ENCODE measurements around the gene NBPF1.
"Not testable (repeated sequence)": the region's sequence is repeated elsewhere in the genome, so short reads cannot be mapped to it uniquely, and the experiment has no call there.

Gene NBPF1

GRCh38 chr1:16591845-16592244 is 21.5 kb downstream of the NBPF1 start:
- not testable (repeated sequence) for H3K27me3 Mint-ChIP-seq (ENCODE audit: low read depth); H3K4me3 Mint-ChIP-seq
- peak in 1 of 3 experiments; percentile 30 for TF ChIP-seq CTCF (IDR thresholded peaks at IDR 0.05; ENCODE audit: unreplicated experiment in 3 of 3)

DNA sequence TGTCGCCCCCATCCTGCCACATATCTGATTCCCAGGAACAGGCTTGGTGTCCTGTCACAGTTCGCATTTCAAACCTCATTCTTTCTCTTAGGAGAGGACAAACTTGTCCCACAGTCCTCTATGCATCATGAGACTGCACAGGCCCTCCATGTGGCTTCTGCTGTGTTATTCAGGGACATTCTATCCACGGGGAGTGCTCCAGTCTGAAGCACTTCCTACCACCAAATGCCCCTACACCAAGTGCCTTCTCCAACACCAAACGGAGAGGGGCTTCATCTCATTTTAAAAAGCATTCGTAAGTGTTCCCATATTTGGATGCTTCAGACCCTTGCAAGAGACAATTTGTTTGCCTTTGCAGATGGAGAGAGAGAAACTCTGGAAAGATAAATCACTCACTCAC is 25.3 kb downstream of the NBPF1 start:
- H3K36me3 Mint-ChIP-seq (ENCODE audit: low read depth) = peaks cover 27% of the 10 kb centered on the region
- peak overlapping the region in 2 of 3 experiments; percentile 7 to 78 for H3K27ac Mint-ChIP-seq
- peak overlapping the region in 1 of 3 experiments; percentile 14 for H3K4me3 Mint-ChIP-seq
- not testable (repeated sequence) for H3K9me3 Mint-ChIP-seq; H3K27me3 Mint-ChIP-seq (ENCODE audit: low read depth)
- H3K4me1 Mint-ChIP-seq = peaks cover 20% of the 10 kb centered on the region

More at GRCh38 chr1:16591845-16592244, 21.5 kb downstream of the NBPF1 start:
- peaks cover 14% of the 10 kb centered on the region for H3K36me3 Mint-ChIP-seq (ENCODE audit: low read depth)
- not testable (repeated sequence) for H3K9me3 Mint-ChIP-seq, H3K27ac Mint-ChIP-seq
- peaks cover 15% of the 10 kb centered on the region for H3K4me1 Mint-ChIP-seq

DNA sequence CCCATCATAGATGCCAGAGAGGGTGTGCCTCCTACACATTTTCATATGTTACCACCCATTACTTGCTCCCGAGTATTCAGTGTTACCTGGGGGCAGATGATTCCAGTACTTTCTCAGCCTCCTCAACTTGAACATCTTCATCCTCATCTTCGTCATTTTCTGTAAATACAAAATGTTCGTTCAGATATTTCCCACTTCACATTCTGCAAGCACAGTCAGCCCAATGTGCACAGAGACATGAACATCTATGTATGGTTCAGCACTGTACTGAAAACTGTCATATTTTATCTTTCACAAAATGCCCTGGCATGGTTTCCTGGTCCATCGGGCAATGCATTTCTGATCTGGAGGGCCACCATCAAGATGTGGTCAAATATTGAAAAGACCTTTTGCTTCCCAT is 25.7 kb downstream of the NBPF1 start:
- not testable (repeated sequence) for H3K9me3 Mint-ChIP-seq

DNA sequence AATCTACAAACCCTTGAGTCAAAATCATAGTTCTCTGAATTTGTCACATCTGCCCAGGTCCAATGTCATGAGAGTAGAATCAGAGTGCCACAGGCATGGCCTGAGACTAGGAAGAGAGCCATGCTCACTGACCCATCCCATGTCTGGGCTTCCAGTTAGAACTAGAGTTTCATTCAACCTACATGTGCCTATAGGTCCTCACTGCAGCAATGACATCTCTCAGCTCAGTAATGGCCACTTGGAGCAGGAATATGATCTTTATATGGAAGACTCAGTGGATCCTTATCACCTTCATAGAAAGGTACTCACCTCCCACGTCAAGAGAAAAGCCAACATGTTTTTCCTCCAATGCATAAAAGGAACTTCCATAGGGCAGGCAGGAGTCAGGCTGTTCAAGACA is 48.0 kb downstream of the NBPF1 start:
- H3K9me3 Mint-ChIP-seq; H3K27ac Mint-ChIP-seq; H3K4me3 Mint-ChIP-seq; H3K36me3 Mint-ChIP-seq (ENCODE audit: low read depth); H3K27me3 Mint-ChIP-seq (ENCODE audit: low read depth); H3K4me1 Mint-ChIP-seq: not testable (repeated sequence)

More for the DNA sequence above, 25.7 kb downstream of the NBPF1 start:
- H3K27me3 Mint-ChIP-seq (ENCODE audit: low read depth) = not testable (repeated sequence)
- peaks cover 20% of the 10 kb centered on the region for H3K4me1 Mint-ChIP-seq
- H3K4me3 Mint-ChIP-seq = peak overlapping the region in 1 of 3 experiments; percentile 14
- H3K36me3 Mint-ChIP-seq (ENCODE audit: low read depth) = peaks cover 30% of the 10 kb centered on the region
- peak overlapping the region in 2 of 3 experiments; percentile 7 to 78 for H3K27ac Mint-ChIP-seq

DNA sequence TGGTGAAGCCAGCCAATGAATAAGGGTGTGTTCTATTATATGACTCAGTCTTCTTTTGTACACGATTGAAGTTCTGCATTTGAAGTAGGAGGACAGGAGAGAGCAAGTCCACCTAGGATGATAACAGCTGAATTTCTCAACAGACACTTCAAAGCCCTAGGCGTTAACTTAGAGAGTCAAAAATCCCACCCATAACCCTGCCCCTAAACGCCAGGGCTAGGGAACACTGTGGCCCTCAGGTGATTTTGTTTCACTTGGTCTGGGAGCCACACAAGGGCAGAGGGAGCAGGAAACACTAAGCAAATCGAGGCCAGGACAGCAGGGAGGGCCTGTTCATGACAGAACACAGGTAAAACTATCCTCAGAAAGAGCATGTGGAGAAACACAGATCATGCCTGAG is 52.3 kb downstream of the NBPF1 start:
- not testable (repeated sequence) for H3K27ac Mint-ChIP-seq; H3K4me1 Mint-ChIP-seq; H3K4me3 Mint-ChIP-seq; H3K36me3 Mint-ChIP-seq (ENCODE audit: low read depth); H3K9me3 Mint-ChIP-seq; H3K27me3 Mint-ChIP-seq (ENCODE audit: low read depth)

GRCh38 chr1:16560498-16560897 is 52.9 kb downstream of the NBPF1 start:
- H3K36me3 Mint-ChIP-seq (ENCODE audit: low read depth); H3K4me3 Mint-ChIP-seq; H3K4me1 Mint-ChIP-seq: not testable (repeated sequence)

GRCh38 chr1:16559688-16560087 is 53.7 kb downstream of the NBPF1 start:
- not testable (repeated sequence) for H3K9me3 Mint-ChIP-seq; H3K4me3 Mint-ChIP-seq; H3K4me1 Mint-ChIP-seq; H3K27ac Mint-ChIP-seq; H3K27me3 Mint-ChIP-seq (ENCODE audit: low read depth); H3K36me3 Mint-ChIP-seq (ENCODE audit: low read depth)

More at GRCh38 chr1:16560498-16560897, 52.9 kb downstream of the NBPF1 start:
- H3K9me3 Mint-ChIP-seq; H3K27me3 Mint-ChIP-seq (ENCODE audit: low read depth); H3K27ac Mint-ChIP-seq: not testable (repeated sequence)

GRCh38 chr1:16557034-16557433 is 56.3 kb downstream of the NBPF1 start:
- H3K9me3 Mint-ChIP-seq; H3K36me3 Mint-ChIP-seq (ENCODE audit: low read depth); H3K27me3 Mint-ChIP-seq (ENCODE audit: low read depth); H3K4me3 Mint-ChIP-seq; H3K27ac Mint-ChIP-seq; H3K4me1 Mint-ChIP-seq: not testable (repeated sequence)

- not testable (repeated sequence) for H3K4me3 Mint-ChIP-seq; H3K27ac Mint-ChIP-seq; H3K4me1 Mint-ChIP-seq; H3K27me3 Mint-ChIP-seq (ENCODE audit: low read depth); H3K36me3 Mint-ChIP-seq (ENCODE audit: low read depth); H3K9me3 Mint-ChIP-seq
These were observed 60.1 kb downstream of the NBPF1 start for GRCh38 chr1:16553244-16553643.

DNA sequence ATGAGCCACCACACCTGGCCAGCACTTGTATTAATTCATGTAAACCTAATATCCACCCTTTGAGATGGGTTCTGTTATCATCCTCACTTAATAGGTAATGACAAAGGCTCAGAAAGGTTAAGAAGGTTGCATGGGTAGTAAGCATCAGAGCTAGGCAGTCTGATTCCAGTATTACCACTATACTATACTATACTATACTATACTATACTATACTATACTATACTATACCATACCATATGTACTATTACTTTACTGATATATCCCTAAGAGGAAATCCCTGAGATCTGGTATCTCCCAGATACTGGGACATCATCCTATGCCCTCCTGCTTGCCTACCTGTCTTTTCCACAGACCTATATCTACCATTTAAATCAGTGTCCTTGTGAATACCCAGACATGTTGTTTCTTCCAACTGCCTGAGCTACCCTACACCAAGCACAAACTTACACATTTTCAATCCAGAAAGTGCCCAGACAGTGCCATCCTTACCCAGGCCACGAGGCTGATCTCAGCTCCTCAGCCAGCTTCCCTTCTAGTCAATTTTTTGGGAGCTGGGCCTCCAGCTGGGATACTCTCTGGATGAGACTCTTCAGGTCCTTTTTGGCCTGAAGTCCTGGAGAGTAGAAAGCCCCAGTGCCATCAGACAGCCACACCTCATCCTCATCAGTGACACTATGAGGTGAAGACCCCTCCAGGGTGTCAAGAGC is 63.0 kb downstream of the NBPF1 start:
- not testable (repeated sequence) for H3K4me3 Mint-ChIP-seq; H3K36me3 Mint-ChIP-seq (ENCODE audit: low read depth); H3K4me1 Mint-ChIP-seq; H3K27ac Mint-ChIP-seq; H3K9me3 Mint-ChIP-seq
- peaks cover 14% of the 10 kb centered on the region for H3K27me3 Mint-ChIP-seq (ENCODE audit: low read depth)

- peaks cover 21% of the 10 kb centered on the region for H3K27me3 Mint-ChIP-seq (ENCODE audit: low read depth)
- H3K9me3 Mint-ChIP-seq; H3K27ac Mint-ChIP-seq; H3K4me3 Mint-ChIP-seq; H3K36me3 Mint-ChIP-seq (ENCODE audit: low read depth); H3K4me1 Mint-ChIP-seq: not testable (repeated sequence)
These were observed 63.8 kb downstream of the NBPF1 start for GRCh38 chr1:16549545-16549944.

DNA sequence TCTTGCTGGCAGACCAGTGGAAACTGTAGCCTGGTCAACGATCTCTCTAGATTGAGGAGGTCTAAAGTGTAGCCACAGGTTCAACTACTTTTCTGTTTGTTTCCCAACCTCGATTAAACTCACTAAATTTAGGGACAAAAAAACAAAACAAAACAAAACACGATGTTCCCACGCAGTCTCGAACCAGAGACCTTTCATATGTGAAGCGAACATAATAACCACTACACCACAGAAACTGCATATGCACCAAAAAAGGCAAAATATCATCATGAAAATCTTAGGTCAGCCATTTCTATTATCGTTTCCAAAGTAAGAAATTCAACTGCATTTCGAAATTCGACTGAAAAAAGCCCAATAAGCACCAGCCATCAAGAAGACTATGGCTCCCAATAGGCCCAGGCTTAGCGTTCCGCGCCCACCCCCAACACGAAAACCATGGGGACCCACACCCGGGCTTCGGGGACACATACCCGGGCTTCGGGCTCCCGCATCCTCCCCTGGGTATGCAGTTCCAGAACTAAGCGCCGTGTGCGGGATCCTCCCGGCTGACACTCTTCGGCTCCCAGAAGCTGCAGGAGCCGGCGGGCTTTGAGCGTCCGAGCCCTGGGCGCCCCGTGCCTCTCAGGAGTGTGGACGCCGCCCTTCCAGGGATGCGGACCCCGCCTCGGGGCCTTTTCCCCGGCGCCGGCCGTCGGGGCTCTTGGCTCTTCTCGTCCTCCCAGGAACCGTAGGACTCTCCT is 65.7 kb downstream of the NBPF1 start:
- not testable (repeated sequence) for H3K4me1 Mint-ChIP-seq, H3K27ac Mint-ChIP-seq

GRCh38 chr1:16545682-16546095 is 67.7 kb downstream of the NBPF1 start:
- not testable (repeated sequence) for H3K27ac Mint-ChIP-seq; H3K4me1 Mint-ChIP-seq; H3K4me3 Mint-ChIP-seq; H3K36me3 Mint-ChIP-seq (ENCODE audit: low read depth); H3K9me3 Mint-ChIP-seq
- peaks cover 23% of the 10 kb centered on the region for H3K27me3 Mint-ChIP-seq (ENCODE audit: low read depth)

More for the DNA sequence above, 65.7 kb downstream of the NBPF1 start:
- not testable (repeated sequence) for H3K36me3 Mint-ChIP-seq (ENCODE audit: low read depth); H3K9me3 Mint-ChIP-seq; H3K4me3 Mint-ChIP-seq
- H3K27me3 Mint-ChIP-seq (ENCODE audit: low read depth) = peaks cover 23% of the 10 kb centered on the region

- H3K4me1 Mint-ChIP-seq; H3K4me3 Mint-ChIP-seq; H3K36me3 Mint-ChIP-seq (ENCODE audit: low read depth); H3K9me3 Mint-ChIP-seq; H3K27ac Mint-ChIP-seq: not testable (repeated sequence)
- peaks cover 21% of the 10 kb centered on the region for H3K27me3 Mint-ChIP-seq (ENCODE audit: low read depth)
These were observed 72.9 kb downstream of the NBPF1 start for GRCh38 chr1:16540421-16540893.
